RWPE1 (cell line): ENCODE measurements around the gene ARSB.

Experiments
- CTCF ChIA-PET: fragments of 350-600 bp; sonication (Branson Sonifier 250); formaldehyde crosslinking; extraction: SDS; loops from one replicate; lab custom pipeline; 2021; lab: Yijun Ruan, JAX
- POLR2A ChIA-PET: fragments of 400-600 bp; formaldehyde crosslinking; extraction: SDS; loops from one replicate; lab custom pipeline; 2020; ENCODE audit warnings: antibody characterized with exemption; ENCODE audit not compliant: low non-redundant PET; lab: Yijun Ruan, JAX
- DNase-seq: peaks from one replicate; pipeline ENCODE4 v3.0.0; 2012; ENCODE audit warnings: low spot score
- H3K27ac ChIP-seq: fragments of 450-650 bp; 2 replicates; pipeline ENCODE4 v1.5.1; 2017
- CTCF ChIP-seq: fragments of 450-650 bp; conservative IDR thresholded peaks from 2 replicates; pipeline ENCODE4 v1.5.1; 2017; ENCODE audit warnings: low read depth, mild to moderate bottlenecking

The ARSB gene

GRCh38 chr5:78923622-78923970, 61.5 kb downstream of the ARSB start:
- ChIA-PET CTCF (no interaction called here), POLR2A (interaction anchor here (0.6 kb wide), 1 partner anchor 10 kb away, joined by 4 read pairs; no protein-coding TSS in a partner anchor)
- no peak overlapping the region for H3K27ac ChIP-seq
- no peak for DNase-seq
- no peak for TF ChIP-seq CTCF

- no peak for DNase-seq
- ChIA-PET POLR2A (interaction anchor here (0.6 kb wide), 1 partner anchor 11 kb away, joined by 4 read pairs; no protein-coding TSS in a partner anchor), CTCF (no interaction called here)
Measured at GRCh38 chr5:78922879-78923621, 62.1 kb downstream of the ARSB start.

GRCh38 chr5:78920604-78921003, 64.5 kb downstream of the ARSB start:
- TF ChIP-seq CTCF, result no peak; the same call in 1 of the 2 replicates

More at GRCh38 chr5:78922879-78923621, 62.1 kb downstream of the ARSB start:
- TF ChIP-seq CTCF, result no peak
- no peak overlapping the region for H3K27ac ChIP-seq

GRCh38 chr5:78919796-78920195, 65.3 kb downstream of the ARSB start:
- no peak overlapping the region for H3K27ac ChIP-seq
- CTCF ChIA-PET, result interaction anchor here (0.6 to 1.5 kb wide), 2 partner anchors 452 to 667 kb away, joined by 3 read pairs; no protein-coding TSS in a partner anchor
- POLR2A ChIA-PET, result no interaction called here
- TF ChIP-seq CTCF, result no peak
- DNase-seq, result no peak

More at GRCh38 chr5:78920604-78921003, 64.5 kb downstream of the ARSB start:
- no peak for DNase-seq
- H3K27ac ChIP-seq, result no peak overlapping the region
- ChIA-PET POLR2A (no interaction called here), CTCF (interaction anchor here (0.6 to 1.5 kb wide), 5 partner anchors 9 to 600 kb away, joined by 3 to 7 read pairs (median 4); no protein-coding TSS in a partner anchor)

- ChIA-PET POLR2A (no interaction called here), CTCF (interaction anchor here (0.7 kb wide), 1 partner anchor 16 kb away, joined by 4 read pairs; no protein-coding TSS in a partner anchor)
- no peak for DNase-seq
- H3K27ac ChIP-seq, result no peak overlapping the region
- TF ChIP-seq CTCF, result no peak
Measured at GRCh38 chr5:78916044-78916443, 69.1 kb downstream of the ARSB start.

GRCh38 chr5:78915170-78915569, 69.9 kb downstream of the ARSB start:
- no peak overlapping the region for H3K27ac ChIP-seq
- ChIA-PET POLR2A (no interaction called here), CTCF (interaction anchor here (0.7 kb wide), 2 partner anchors 57 to 65 kb away, joined by 4 read pairs; no protein-coding TSS in a partner anchor)
- TF ChIP-seq CTCF, result no peak
- no peak for DNase-seq
